HCT116 (cell line): ENCODE measurements around the gene PPM1H. TPM values are rescaled to one million over a fixed set of nuclear protein-coding genes. Genes with fewer than 3 reads are reported as not detected.

Source experiments
- ATAC-seq: fragments of 200-7000 bp; cut with Tn5 transposase; 2 replicates; pipeline ENCODE4 v1.9.1; 2020; ENCODE audit warnings: mild to moderate bottlenecking, moderate library complexity
- BruUV-seq: library from RNA; stranded (reverse); fragments of 400-500 nt; replicated peaks from 2 replicates; lab custom pipeline; 2021; lab: Mats Ljungman, UMichigan
- CTCF ChIA-PET: fragments of 300-600 bp; sonication (Branson Sonifier 250); formaldehyde crosslinking; loops from one replicate; lab custom pipeline; 2021; ENCODE audit warnings: antibody characterized with exemption; lab: Charles Lee
- POLR2A ChIA-PET: fragments of 300-600, 350-600 bp; sonication (Branson Sonifier 250); formaldehyde crosslinking; loops from one replicate; lab custom pipeline; 2021; ENCODE audit warnings: antibody characterized with exemption; lab: Charles Lee
- RAD21 ChIA-PET, 2 experiments: fragments of 300-600 bp; sonication (Branson Sonifier 250); formaldehyde crosslinking; loops; one replicate each; lab custom pipeline; 2023; ENCODE audit warnings: low total read pairs in 2 of 2; ENCODE audit not compliant: uncharacterized antibody in 2 of 2, unreplicated experiment in 2 of 2, low non-redundant PET in 1 of 2; lab: Charles Lee
- DNase-seq: peaks from one replicate; pipeline ENCODE4 v3.0.0-alpha.2; 2010; ENCODE audit warnings: low read depth, low spot score
- H2AFZ ChIP-seq: fragments of 200-600 bp; shearing (Covaris generic), sonication (generic); 2 replicates; pipeline ENCODE4 v1.6.1; 2017; ENCODE audit warnings: low read depth, mixed run types, mixed read lengths, antibody characterized with exemption, low read length; ENCODE audit not compliant: poor library complexity, severe bottlenecking
- H3K27ac ChIP-seq: 2 replicates; pipeline ENCODE4 v1.5.1; 2012; ENCODE audit warnings: low read depth, low read length
- H3K27me3 ChIP-seq: fragments of 200-600 bp; sonication (generic); 2 replicates; pipeline ENCODE4 v1.6.1; 2016; ENCODE audit warnings: mixed run types, low read length, mixed read lengths; ENCODE audit not compliant: insufficient read depth
- H3K36me3 ChIP-seq, 2 experiments: fragments of 200-500 bp in 1 of 2; fragments of 200-600 bp in 1 of 2; sonication (Bioruptor generic) in 1 of 2; sonication (generic) in 1 of 2; 2 replicates each; pipeline versions ENCODE4 v1.5.1 to v1.6.1; 2014 to 2016; ENCODE audit warnings: low read length in 2 of 2, inconsistent platforms in 1 of 2, mixed read lengths in 1 of 2, mixed run types in 1 of 2; ENCODE audit not compliant: insufficient read depth in 2 of 2, control insufficient read depth in 1 of 2
- H3K4me1 ChIP-seq, 2 experiments: fragments of 200-600 bp in 1 of 2; sonication (generic) in 1 of 2; 2 replicates each; pipeline versions ENCODE4 v1.5.1 to v1.6.1; 2012 to 2017; ENCODE audit warnings: low read length in 2 of 2, inconsistent platforms in 1 of 2, mild to moderate bottlenecking in 1 of 2, mixed read lengths in 1 of 2, mixed run types in 1 of 2, moderate library complexity in 1 of 2; ENCODE audit not compliant: insufficient read depth in 2 of 2, control insufficient read depth in 1 of 2
- H3K4me2 ChIP-seq: fragments of 200-600 bp; sonication (generic); 2 replicates; pipeline ENCODE4 v1.6.1; 2017; ENCODE audit warnings: mixed run types, low read length, mixed read lengths
- H3K4me3 ChIP-seq, 2 experiments: fragments of 200-600 bp in 1 of 2; sonication (generic) in 1 of 2; replicated peaks in 1 of 2; 2 replicates each; pipeline ENCODE4 v1.5.1; 2011 to 2016; ENCODE audit warnings: low read length in 2 of 2, control low read depth in 1 of 2, low read depth in 1 of 2, mild to moderate bottlenecking in 1 of 2, mixed read lengths in 1 of 2, mixed run types in 1 of 2
- H3K79me2 ChIP-seq: fragments of 200-600 bp; sonication (generic); 2 replicates; pipeline ENCODE4 v1.6.1; 2017; ENCODE audit warnings: mild to moderate bottlenecking, mixed run types, low read length, moderate library complexity, mixed read lengths; ENCODE audit not compliant: insufficient read depth
- H3K9ac ChIP-seq: fragments of 200-600 bp; sonication (generic); 2 replicates; pipeline ENCODE4 v1.6.1; 2016; ENCODE audit warnings: low read length, mixed read lengths
- H3K9me2 ChIP-seq: fragments of 200-600 bp; sonication (generic), shearing (Covaris generic); 2 replicates; pipeline ENCODE4 v1.6.1; 2017; ENCODE audit warnings: mixed run types, mild to moderate bottlenecking, moderate library complexity; ENCODE audit not compliant: insufficient read depth
- H3K9me3 ChIP-seq, 2 experiments: fragments of 200-500 bp in 1 of 2; fragments of 200-600 bp in 1 of 2; sonication (Bioruptor generic) in 1 of 2; sonication (generic) in 1 of 2; 2 replicates each; pipeline ENCODE4 v1.6.1; 2014 to 2017; ENCODE audit warnings: low read length in 2 of 2, mixed read lengths in 2 of 2, inconsistent platforms in 1 of 2, low read depth in 1 of 2, mild to moderate bottlenecking in 1 of 2, mixed run types in 1 of 2, moderate library complexity in 1 of 2; ENCODE audit not compliant: control insufficient read depth in 1 of 2, insufficient read depth in 1 of 2
- H4K20me1 ChIP-seq: fragments of 200-600 bp; sonication (generic), shearing (Covaris generic); 2 replicates; pipeline ENCODE4 v1.6.1; 2017; ENCODE audit warnings: mixed run types, mild to moderate bottlenecking, moderate library complexity; ENCODE audit not compliant: insufficient read depth
- CEBPB ChIP-seq: IDR thresholded peaks from 2 replicates; pipeline ENCODE4 v1.6.1; 2012; ENCODE audit warnings: low read depth
- JUND ChIP-seq: IDR thresholded peaks from 2 replicates; pipeline ENCODE4 v1.6.1; 2012
- POLR2A ChIP-seq: IDR thresholded peaks from 2 replicates; pipeline ENCODE4 v1.7.0; 2011; ENCODE audit warnings: borderline replicate concordance; ENCODE audit not compliant: insufficient read depth, insufficient read length; ENCODE audit errors: extremely low read depth
- SRF ChIP-seq: IDR thresholded peaks from 2 replicates; pipeline ENCODE4 v1.6.1; 2012; ENCODE audit warnings: low read depth
- TCF7L2 ChIP-seq: IDR thresholded peaks from 2 replicates; pipeline ENCODE4 v1.7.0; 2011; ENCODE audit warnings: borderline replicate concordance, inconsistent platforms; ENCODE audit not compliant: insufficient read depth, insufficient read length; ENCODE audit errors: extremely low read depth
- ZBTB33 ChIP-seq: IDR thresholded peaks from 2 replicates; pipeline ENCODE4 v1.6.1; 2011; ENCODE audit warnings: mild to moderate bottlenecking, low read length, moderate library complexity; ENCODE audit not compliant: insufficient replicate concordance; ENCODE audit errors: extremely low read depth
- ZNF274 ChIP-seq: fragments of 200-500 bp; sonication (Bioruptor generic); IDR thresholded peaks from 2 replicates; pipeline ENCODE4 v1.6.1; 2014; ENCODE audit warnings: mild to moderate bottlenecking, low read depth, low read length, inconsistent platforms
- intact Hi-C: fragments of 100-400 bp; cut with micrococcal nuclease; formaldehyde crosslinking; loops from 2 replicates; pipeline ENCODE4 v1.10.0; 2022
- total RNA-seq: library from RNA; stranded (reverse); gene quantifications from one replicate; pipeline ENCODE4 v1.2.1, GENCODE V29; 2021; ENCODE audit not compliant: unreplicated experiment

PPM1H gene
- total RNA-seq, 1 experiment from 2014 or later, result 8.0 TPM

- BruUV-seq, result no TSS peak
- DNase-seq (no peak), ATAC-seq (no peak)
- Histone ChIP-seq H3K36me3 (no peaks in the 10 kb centered on the region), H3K79me2 (no peaks in the 10 kb centered on the region), H3K9me2 (no peaks in the 10 kb centered on the region), H2AFZ (no peak overlapping the region), H3K4me3 (no peak overlapping the region), H4K20me1 (no peaks in the 10 kb centered on the region), H3K4me2 (no peak overlapping the region), H3K27me3 (no peaks in the 10 kb centered on the region), H3K9me3 (no peaks in the 10 kb centered on the region), H3K9ac (no peak overlapping the region), H3K4me1 (peaks cover 0 to 12% of the 10 kb centered on the region in 2 experiments; a peak in 2 of 4 replicates), H3K27ac (no peak overlapping the region)
- RAD21 ChIA-PET, result no interaction called here
- CTCF ChIA-PET, result no interaction called here
- no peak for TF ChIP-seq ZNF274
- POLR2A ChIA-PET, result interaction anchor here (0.5 kb wide), 1 partner anchor 32 kb away, joined by 3 read pairs; no protein-coding TSS in a partner anchor
- intact Hi-C loops, result no loop called here
Observed at GRCh38 chr12:62642486-62642885, 292.5 kb downstream of the PPM1H start.

- ChIA-PET CTCF (no interaction called here), POLR2A (interaction anchor here (0.6 kb wide), 1 partner anchor 59 kb away, joined by 3 read pairs; no protein-coding TSS in a partner anchor), RAD21 (interaction anchor here in 1 of 2 experiments (0.6 kb wide), 1 partner anchor 235 kb away, joined by 3 read pairs; no protein-coding TSS in a partner anchor)
- peaks cover 0 to 12% of the 10 kb centered on the region in 2 experiments; a peak in 2 of 4 replicates for H3K4me1 ChIP-seq
- no peaks in the 10 kb centered on the region for H3K9me2 ChIP-seq
- TF ChIP-seq ZBTB33, result no peak
- no peak for TF ChIP-seq ZNF274
- TF ChIP-seq SRF, result no peak
- no peak for TF ChIP-seq CEBPB
- TF ChIP-seq JUND, result no peak
- no peak for TF ChIP-seq POLR2A
- TF ChIP-seq TCF7L2, result no peak
- no peak overlapping the region for H3K4me2 ChIP-seq
- no peaks in the 10 kb centered on the region for H3K36me3 ChIP-seq
- intact Hi-C loops, result no loop called here
- no TSS peak for BruUV-seq
- no peaks in the 10 kb centered on the region for H3K27me3 ChIP-seq
- H3K27ac ChIP-seq, result no peak overlapping the region
- no peaks in the 10 kb centered on the region for H3K79me2 ChIP-seq
- H3K9ac ChIP-seq, result no peak overlapping the region
- no peak for ATAC-seq
- no peak overlapping the region for H3K4me3 ChIP-seq
- H2AFZ ChIP-seq, result no peak overlapping the region
- no peaks in the 10 kb centered on the region for H3K9me3 ChIP-seq
- no peaks in the 10 kb centered on the region for H4K20me1 ChIP-seq
- DNase-seq, result no peak
Observed at GRCh38 chr12:62640910-62641448, 294.0 kb downstream of the PPM1H start.
